Measurements from ENCODE around the gene IL17B.
A peak's percentile ranks its signal among the peaks of the same experiment; 100 is the strongest.

Gene IL17B

DNA sequence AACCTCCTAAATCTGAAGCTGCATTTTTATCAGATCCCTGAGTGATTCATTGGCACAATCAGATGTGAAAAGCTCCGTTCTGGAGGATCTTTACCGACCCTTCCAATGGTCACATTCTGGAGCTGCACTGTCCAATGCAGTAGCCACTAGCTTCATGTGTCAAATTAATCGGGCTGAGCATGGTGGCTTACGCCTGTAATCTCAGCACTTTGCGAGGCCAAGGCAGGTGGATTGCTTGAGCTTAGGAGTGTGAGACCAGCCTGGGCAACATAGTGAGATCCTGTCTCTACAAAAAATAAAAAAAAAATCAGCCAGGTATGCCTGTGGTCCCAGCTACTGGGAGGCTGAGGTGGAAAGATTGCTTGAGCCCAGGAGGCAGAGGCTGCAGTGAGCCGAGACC, 3.7 kb downstream of the IL17B start:
- DNase-seq = no peak

DNA sequence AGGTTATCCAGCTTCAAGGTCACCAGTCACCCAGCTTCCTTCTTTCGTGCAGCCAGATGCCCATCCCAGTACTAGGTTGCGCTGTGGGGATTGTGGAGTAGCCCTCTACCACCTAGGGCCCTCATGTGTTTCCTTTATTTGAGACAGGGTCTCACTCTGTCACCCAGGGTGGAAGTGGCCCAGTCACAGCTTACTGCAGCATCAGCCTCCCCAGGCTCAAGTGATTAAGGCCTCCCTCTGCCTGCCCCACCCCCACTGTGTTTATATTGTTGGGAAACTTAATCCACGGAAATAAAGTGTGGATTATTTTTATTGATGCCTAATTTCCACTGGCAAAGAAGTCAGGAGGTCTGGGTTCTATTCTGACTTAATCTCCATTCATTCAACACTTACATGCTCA, 4.3 kb downstream of the IL17B start:
- no peak for DNase-seq

DNA sequence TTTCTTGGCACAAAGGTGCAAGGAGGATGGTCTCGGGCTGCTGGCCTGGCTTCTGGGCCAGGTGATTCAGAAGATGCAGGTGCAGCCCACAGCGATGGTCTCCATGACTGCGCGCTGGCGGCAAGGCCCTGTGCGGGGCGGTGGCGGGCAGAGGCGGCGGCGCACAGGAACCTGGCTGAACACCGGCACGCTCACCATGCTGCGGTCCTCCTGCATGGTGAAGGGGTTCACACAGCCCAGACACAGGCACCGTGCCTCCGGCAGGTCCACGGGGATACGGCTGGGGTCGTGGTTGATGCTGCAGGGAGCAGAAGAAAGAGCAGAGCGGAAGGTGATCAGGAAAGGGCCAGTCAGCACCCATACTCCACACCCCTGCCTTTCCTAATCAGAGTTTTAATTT, 4.8 kb downstream of the IL17B start:
- no peak for DNase-seq

DNA sequence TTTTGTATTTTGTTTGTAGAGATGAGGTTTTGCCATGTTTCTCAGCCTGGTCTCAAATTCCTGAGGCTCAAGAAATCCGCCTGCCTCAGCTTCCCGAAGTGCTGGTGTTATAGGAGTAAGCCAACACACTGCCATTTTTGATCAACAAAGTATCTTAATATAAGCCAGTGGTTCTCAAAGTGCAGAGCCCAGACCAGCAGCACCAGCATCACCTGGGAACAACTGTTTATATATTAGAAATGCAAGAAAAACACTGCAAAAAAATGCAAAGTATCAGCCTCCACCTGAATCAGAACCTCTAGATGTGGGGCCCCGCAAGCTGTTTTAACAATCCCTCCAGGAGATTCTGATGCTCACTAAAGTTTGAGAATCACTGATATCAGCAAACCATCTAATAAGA, 6.2 kb downstream of the IL17B start:
- no peak for DNase-seq

DNA sequence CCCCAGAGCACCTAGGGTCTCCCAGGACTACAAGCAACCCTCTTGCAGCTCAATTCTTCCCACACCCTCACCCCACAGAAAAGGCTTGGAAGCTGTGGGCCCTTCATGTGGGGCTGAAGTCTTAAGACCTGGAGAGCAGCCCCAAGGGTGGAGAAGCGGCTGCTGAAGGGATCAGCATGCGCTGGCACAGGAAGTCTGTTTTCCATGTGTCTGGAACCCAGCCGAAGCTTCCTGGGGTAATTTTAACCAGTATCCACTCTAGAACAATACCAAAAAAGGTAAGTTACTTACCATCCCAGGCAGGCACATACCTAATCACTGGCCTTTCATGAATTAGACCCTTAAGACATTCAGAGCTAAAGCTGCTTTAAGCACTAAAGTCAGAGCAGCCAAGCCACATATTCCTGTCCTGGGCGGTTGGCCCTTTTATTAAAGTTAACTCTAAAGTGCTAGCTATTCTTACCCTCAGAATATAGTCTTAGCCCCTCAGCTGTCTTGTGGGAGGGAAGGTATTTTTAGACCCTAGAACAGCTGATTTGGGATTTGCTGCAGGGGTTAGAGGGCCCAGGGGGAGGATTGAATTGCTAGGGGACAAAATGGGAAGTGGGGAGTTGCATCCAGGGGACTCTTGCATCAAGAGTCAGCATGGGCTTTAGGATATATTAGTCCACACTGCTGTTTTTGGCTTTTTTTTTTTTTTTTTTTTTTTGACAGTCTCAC, 6.9 kb downstream of the IL17B start:
- no peak for DNase-seq

DNA sequence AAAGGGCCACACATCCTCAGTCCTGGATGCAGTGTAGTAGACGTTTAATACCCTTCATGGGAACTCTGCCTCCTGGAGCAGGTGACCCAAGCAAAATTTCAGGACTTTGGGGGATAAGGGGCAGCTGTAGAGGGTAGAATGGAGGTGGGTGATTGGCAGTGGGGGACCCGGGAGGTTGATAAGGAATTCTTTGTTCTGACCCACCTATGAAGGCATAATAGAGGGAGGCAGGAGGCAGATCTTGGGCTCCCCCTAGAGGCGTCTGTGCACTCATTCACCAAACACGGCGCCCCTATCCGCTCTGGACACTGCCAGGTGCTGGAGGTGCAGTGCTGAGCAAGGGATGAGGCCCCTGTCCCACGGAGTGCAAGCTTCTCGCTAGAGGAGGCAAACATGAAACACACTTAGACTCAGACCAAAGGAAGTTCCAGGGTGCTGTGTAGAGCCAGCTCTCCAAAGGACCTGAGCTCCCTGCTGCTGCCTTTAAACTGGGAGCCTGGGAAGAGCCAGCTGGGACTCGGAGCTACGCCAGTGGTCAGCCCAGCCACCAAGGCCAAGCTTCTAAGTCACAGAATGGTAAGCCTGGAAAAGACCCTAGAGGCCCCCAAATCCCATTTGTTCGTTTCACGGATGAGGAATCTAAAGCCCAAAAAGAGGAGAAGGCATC, 7.7 kb downstream of the IL17B start:
- DNase-seq = peak; percentile 28

DNA sequence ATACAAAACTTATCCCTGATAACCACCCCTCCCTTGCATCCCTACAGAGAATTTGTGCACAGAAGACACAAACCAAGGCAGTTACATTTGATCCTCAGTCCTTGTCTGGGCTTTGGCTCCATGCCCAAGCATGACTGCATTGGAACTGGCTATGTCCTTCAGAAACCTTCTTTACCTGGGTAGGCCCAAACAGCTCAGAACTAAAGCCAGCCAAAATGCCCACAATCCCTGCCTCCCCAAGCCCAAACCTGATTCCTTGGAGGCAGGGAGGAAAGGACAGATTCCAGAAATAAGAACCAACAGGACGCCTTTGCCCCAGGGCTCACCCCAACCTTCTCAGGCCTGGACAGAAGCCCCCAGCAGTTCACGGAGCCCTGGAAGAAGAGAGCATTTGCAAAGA, 8.2 kb downstream of the IL17B start:
- DNase-seq = no peak

DNA sequence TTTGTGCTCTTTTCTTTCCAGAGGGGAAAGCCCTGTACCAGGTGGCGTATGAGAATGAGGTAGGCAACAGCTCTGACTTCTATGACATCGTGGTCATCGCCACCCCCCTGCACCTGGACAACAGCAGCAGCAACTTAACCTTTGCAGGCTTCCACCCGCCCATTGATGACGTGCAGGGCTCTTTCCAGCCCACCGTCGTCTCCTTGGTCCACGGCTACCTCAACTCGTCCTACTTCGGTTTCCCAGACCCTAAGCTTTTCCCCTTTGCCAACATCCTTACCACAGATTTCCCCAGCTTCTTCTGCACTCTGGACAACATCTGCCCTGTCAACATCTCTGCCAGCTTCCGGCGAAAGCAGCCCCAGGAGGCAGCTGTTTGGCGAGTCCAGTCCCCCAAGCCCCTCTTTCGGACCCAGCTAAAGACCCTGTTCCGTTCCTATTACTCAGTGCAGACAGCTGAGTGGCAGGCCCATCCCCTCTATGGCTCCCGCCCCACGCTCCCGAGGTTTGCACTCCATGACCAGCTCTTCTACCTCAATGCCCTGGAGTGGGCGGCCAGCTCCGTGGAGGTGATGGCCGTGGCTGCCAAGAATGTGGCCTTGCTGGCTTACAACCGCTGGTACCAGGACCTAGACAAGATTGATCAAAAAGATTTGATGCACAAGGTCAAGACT, 11.0 kb downstream of the IL17B start:
- no peak for DNase-seq

DNA sequence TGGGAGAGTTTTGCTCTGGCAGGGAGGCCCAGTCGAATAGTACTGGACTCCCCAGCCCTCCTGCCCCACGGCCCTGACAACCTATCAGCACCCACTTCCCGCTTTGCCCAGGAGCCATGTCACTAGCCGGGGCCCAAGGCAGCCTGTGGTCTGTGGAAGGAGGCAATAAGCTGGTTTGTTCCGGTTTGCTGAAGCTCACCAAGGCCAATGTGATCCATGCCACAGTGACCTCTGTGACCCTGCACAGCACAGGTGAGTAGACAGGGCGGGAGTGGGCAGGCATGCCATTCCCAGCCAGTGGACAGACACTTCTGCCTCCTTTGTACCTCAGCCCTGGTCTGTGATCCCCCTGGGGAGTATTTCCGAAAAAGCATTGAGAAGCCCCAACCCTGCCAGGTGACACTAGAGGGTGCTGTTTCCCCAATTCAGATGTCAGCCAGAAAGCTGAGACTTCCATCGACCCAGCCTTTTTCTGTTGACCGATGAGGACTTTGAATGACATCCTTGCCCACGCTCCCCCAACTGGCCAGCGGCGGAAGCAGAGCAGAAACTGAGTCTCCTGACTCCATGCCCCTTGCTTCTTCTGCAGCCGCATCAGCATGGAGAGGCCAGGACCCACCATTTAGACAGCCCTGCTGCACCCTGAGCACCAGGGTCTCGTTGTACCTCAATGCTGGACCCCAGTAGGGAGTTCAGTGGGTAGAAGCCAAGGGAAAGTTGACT, 11.7 kb downstream of the IL17B start:
- peak; percentile 40 for DNase-seq

DNA sequence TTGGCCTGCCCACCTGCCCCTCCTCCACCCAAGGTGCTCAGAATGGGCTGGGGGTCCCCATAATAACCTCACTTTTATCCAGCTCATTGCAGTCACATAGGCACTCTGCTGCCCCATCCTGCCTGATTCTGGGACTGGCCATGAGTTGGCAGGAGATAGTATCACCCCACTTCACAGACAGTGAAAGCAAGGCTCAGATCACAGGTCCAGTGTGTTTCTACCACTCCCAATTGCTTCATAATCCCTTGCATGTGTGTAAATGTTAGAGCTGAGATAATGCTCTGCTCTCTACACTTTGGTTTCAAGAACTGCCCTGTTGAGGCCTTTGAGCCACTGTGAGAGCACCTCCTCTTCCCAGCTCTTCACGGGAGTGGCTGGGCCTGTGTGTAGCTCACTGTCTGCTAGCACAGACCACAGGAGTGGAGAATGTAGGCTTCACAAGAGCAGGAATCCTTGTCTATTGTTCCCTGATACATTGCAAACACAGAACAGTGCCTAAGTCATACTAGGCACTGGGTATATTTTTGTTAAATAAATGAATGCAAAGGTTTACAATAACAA, 12.8 kb downstream of the IL17B start:
- DNase-seq = no peak

DNA sequence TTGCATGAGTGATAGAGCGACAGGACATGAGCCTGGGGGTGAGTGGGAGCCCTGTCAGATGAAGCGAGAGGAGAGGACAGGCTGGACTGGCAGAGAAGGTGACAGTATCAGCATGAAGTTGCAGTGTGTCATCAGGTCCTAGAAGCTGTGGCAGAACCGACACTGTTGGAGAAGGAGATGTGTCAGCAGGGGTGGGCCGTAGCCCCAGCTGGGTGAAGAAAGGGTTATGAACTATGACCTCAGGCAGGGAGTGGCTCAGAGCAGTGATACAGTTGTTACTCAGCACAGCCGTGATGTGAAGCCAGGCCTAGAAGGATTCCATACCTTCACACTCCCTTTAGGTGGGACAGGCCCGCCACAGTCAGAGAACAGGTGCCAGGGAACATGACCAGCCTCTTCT, 13.7 kb downstream of the IL17B start:
- no peak for DNase-seq

DNA sequence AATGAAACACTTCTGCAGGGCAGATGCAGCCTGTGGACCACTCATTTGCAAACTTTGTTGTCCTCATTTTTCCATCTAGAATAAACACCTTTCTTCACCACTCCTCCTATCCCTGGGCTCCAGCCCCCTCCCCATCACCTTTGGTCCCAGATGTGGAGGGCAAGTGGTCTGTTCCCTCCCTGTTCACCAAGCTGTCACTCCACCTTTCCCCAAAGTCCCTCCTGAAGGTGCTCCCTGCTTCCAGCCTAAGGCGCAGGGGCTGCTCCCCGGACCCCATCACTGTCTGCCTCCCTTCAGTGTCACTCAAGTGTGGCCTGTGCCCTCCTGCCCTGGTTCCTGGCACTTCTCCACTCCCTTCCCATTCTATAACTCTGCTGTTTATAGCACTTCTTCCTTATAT, 14.4 kb downstream of the IL17B start:
- no peak for DNase-seq

DNA sequence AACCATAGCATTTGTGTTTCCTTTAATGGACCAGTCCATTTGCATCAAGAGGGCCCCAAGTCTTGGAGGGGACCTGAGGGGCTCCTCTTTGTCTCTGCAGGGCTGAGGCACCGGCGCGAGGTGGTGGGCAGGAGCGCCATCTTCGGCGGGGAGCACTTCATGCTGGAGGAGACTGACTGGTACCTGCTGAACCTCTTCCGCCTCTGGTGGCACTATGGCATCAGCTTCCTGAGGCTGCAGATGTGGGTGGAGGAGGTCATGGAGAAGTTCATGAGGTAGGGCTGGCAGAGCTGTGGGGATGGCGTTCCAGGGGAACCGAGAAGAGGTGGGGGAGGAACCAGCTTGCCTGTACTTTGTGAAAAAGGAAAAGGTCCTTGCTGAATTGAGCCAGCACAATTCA, 15.2 kb downstream of the IL17B start:
- no peak for DNase-seq

DNA sequence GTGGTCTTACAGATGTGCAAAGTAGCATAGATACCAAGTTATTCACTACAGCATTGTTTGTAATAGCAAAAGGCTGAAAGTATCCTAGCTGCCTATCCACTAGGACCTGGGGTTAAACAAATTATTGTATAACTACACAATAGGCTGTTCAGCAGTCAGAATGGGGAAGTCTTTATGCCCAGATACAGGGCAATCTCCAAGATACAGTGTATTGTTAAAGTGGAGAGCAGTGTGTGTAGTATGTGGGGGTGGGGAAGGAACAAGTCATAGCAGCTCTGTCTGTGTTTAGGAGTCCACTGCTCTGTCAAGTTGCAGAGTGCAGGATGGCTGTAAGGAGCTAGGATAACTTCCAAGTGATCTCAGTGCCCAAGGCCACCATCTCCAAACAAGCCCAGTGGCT, 15.7 kb downstream of the IL17B start:
- DNase-seq = no peak

DNA sequence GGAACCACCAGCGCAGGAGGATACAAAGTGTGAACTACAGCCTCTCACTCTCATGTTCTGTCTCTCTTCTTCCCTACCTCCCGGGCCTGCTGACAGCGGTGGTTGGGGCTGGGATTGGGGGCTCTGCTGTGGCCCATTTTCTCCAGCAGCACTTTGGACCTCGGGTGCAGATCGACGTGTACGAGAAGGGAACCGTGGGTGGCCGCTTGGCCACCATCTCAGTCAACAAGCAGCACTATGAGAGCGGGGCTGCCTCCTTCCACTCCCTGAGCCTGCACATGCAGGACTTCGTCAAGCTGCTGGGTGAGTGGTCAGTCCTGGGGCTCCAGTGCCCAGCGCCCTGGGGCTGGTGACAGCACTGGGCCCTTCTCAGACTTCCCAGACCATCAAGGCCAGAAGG, 16.6 kb downstream of the IL17B start:
- DNase-seq = no peak

DNA sequence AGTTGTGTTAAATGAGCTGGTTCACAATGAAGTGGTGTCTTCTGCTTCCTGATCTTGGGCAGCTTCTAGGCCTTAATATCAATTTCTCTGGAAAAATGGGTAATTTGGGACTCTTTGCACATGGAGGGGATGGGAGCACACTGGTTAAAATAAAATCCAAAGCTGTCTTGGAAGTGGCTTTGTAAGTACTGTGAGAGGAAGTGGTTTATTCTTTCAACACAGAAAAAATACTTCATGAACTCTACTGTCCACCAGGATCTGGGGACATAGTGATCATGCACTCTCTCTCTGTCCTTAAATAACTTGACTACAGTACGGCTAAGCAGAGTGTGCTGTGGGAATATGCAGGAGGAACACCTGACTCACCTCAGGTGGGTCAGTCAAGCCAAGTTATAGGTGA, 18.8 kb downstream of the IL17B start:
- no peak for DNase-seq

DNA sequence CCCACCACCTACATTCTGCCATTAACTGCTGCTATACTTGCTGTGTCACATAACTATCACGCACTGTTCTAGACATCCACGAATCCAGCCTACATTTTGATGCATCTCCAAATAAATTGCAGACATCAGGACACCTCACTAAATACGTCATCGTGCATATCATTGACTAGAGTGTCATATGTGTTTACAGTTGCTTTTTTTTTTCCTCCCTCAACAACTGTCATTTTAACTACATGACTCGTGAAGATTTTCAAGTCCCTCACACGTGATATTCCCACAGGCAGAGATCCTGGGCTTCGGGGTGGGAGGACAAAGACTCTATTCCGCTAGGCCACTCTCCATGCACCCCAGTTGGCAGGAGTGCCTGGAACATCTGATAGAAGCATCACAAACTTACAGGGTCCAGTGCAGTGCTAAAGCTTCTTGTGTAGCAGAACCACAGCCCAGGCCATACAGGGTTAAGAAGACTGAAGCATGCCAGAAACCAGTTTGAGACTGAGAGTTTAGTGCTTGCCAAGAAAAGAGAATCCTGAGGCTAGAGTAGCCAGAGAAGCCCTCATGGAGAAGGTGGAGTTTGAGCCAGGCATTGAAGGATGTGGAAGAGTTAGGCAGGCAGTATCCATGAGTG, 20.1 kb downstream of the IL17B start:
- no peak for DNase-seq

DNA sequence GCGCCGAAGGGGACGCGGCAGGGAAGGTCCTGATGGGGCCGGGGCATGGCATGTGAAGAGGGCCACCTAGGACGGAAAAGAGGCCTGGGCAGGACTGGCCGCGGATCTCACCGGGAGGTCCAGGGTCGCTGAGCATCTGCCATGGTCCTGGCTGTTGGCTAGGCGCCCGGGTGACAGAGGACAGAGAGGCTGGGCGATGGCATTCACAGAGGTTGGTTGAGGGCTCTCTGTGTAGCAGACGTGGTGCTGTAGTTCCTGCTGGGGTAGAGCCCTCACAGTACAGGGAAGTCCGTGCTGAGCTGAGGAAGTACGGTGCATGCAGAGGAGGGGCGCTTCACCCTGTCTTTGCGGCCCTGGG, 20.8 kb downstream of the IL17B start:
- DNase-seq = no peak

DNA sequence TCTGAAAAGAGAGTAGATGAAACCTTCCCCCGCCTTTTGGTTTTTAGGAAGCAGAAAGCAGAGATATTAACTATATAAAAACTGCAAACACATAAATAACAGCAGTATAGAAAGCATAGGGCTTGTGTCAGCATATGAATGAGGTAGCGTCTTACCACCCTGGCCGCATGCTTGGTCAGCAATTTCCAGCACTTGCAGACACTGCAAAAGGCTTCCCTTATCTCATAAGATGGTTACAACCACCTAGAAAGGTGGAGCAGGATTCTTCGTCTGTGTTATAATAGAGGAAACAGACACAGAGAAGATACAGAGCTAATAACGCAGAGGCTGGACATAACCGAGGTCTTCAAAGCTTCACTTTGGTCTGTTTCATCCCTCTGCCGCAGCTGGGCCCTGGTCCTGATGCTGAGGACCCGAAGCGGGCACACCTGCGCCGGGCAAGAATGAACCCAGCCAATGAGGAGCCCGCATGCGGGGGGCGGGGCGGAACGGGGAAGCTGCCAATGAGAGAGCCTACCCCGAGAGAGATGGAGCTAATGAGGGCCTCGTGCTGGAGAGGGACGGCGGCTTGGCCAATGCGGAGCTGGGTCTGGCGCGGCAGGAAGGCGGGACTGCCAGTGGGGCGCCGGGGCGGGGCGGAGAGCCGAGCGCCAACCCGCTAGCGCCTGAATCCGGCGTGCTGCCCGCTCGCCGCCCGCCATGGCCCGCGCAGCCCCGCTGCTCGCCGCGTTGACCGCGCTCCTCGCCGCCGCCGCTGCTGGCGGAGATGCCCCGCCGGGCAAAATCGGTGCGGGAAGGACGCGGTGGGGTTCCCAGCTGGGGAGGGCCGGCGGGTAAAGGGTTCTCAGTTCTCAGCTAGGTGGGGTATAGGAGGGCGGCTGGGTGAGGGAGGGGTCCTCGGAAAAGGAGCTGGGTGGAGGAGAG, 21.5 kb downstream of the IL17B start, which contains the start of gene PCYOX1L:
TSS of gene PCYOX1L (plus strand) at position 677 of the 924 bp plus-strand sequence. CDS start at position 700, 23 bp downstream.
- DNase-seq = peak; percentile 83

DNA sequence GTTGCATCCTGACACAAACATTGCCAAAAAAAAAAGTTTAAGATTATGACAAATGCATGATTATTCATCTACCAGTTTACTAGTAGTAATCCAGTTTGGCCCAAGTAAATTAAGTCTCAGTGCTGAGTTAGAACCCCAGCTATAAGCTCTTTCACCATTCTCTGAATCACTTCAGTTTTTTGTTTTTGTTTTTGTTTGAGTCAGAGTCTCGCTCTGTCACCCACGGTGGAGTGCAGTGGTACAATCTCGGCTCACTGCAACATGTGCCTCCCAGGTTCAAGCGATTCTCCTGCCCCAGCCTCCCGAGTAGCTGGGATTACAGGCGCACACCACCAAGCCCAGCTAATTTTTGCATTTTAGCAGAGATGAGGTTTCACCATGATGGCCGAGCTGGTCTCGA, 22.7 kb downstream of the IL17B start:
- no peak for DNase-seq

DNA sequence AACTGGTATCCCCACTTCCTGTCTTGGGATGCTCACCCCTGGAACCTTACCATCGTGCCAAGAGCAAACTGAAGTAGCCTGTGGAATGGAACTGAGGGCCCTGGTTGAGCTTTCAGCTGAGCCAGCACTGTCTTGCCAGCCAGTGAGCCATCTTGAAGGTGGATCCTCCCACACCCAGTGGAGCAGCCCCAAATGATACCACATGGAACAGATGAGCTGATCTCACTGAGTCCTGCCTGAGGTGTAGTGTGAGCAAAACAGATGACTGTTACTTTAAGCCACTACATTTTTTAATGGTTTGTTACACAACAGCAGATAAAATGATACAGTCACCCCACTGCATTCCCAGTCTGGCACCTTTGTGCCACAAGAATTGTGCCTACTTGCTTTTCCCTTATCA, 23.4 kb downstream of the IL17B start:
- no peak for DNase-seq

DNA sequence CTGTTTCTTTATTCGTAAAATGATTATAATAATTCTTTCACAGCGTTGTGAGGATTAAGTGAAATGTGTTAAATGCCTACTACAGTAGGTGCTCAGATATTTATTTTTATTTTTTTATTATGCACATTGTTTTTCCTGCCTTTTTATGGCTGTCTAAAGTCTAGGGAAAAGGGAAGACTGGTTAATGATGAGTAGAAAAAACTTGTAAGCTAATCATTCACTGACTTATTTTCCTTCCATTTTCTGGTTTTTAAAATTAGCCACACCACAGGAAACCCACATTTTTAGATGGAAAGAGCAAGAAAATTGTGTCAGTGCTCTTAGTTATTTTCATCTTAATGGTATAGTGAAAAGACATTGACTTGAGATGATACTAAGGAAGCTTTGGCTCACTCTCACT, 25.2 kb downstream of the IL17B start:
- DNase-seq = no peak

All from T1000 (cell line).